Limb (tissue), 2 donors: Measurements from ENCODE around the gene APCDD1.
"Not testable (repeated sequence)": the region's sequence is repeated elsewhere in the genome, so short reads cannot be mapped to it uniquely, and the experiment has no call there.

Experiments used
- DNase-seq, 2 donors: peaks; one replicate each; pipeline ENCODE4 v3.0.0-alpha.2; 2016; ENCODE audit errors: extremely low spot score in 2 of 2

Gene APCDD1

DNA sequence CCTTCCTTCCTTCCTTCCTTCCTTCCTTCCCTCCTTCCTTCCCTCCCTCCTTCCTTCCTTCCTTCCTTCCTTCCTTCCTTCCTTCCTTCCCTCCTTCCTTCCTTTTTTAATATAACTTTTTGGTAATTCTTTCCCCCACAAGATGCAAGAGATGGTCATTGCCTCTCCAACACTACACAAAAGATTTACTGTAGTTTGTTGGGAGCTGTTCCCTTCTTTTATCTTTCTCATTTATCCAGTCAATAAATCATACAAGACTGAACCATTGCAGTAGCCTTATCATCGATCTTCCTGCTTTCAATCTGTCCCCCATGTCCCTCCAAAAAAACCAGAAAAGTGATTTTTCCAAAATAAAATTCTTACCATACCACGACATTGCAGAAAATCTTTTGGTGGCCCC, 8.2 kb downstream of the APCDD1 start:
- no peak for DNase-seq

GRCh38 chr18:10463096-10463495, 8.7 kb downstream of the APCDD1 start:
- no peak for DNase-seq

DNA sequence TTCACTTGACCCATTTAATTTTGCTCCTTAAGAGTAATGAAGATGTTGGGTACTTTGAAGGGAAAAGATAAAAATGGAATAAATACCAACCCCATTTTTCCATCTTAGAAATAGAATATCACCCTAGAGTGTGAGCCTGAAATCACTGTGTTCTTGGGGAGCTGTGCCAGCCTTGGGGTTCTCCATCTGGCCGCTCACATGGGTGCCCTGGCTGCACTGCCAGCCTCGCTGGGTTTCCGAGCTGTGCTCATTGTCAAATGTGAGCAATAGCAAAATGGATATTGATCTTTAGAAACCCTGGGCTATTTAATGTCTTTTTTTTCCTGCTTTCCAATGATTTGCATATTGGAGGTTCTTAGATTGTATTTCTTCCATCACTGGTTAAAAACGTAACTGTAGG, 9.3 kb downstream of the APCDD1 start:
- DNase-seq: no peak

DNA sequence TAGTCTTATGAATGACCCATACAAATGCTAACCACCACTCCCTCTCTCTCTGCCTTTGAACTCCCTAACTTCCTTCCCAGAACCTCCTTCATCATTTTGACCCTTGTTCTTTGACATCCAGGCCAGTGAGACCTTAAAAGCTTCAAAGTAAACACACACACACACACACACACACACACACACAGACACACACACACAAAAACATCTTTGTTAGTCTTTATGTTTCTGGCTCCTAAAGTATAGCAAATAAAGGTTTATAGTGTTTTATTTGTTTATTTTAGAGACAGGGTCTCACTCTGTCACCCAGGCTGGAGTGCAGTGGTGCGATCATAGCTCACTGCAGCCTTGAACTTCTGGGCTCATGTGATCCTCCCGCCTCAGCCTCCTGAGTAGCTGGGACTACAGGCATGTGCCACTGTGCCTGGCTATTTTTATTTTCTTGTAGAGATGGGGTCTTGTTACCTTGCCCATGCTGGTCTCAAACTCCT, 9.8 kb downstream of the APCDD1 start:
- not testable (repeated sequence) for DNase-seq

DNA sequence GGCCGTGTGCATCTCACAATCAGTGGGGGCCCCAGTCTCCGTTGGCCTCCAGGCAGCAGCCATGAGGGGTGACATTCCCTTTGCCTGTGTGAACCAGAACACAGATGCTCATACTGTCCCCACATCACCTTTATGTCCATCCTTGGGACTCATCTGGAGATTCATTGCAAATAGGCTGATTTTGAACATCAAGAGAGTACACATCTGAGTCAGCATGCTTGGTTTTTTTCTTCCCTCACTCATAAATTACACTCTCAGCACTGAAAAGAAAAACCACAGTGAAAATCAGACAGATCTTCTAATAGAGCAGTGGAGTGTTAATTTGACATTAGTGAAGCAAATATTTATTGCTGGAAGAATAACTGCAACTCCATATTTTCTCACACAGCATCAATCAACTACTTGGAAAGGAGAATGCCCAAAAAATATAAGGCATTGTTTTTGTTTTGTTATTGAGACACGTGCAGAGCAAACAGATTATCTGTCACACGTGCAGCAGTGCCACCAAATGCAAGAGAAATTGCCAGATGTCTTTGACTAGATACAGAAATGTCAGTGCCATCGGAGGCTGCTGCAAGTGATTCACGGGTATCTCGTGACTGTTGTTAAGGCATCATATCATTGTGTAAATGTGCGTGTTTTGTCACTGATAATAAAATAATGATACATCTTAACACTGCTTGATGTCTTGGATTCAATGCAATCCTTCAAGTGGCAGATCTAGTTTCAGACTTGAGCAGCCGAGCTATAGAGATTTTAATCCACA, 10.9 kb downstream of the APCDD1 start:
- DNase-seq: no peak

GRCh38 chr18:10470429-10470828, 16.0 kb downstream of the APCDD1 start:
- no peak for DNase-seq

DNA sequence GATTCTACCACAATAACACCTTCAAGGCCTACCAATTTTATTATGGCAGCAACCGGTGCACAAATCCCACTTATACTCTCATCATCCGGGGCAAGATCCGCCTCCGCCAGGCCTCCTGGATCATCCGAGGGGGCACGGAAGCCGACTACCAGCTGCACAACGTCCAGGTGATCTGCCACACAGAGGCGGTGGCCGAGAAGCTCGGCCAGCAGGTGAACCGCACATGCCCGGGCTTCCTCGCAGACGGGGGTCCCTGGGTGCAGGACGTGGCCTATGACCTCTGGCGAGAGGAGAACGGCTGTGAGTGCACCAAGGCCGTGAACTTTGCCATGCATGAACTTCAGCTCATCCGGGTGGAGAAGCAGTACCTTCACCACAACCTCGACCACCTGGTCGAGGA, 17.1 kb downstream of the APCDD1 start:
- no peak for DNase-seq

DNA sequence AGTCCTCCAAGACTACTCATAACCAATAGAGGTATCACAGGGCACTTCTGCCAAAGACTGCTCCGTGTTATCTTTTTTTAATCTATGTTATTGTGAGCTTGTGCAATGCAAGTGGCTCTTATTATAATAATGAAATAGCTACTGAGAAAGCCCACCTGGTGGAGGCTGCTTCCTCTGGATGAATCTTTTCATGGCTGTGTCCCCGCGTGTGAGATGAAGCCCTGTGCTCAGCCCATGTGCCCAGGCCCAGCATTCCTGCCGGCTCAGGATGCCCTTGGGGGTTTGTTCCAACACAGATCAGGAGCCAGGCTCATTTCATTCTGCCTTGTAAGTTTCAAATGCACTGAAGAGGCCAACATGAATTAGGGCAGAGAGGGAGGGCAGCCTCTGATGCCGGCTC, 18.7 kb downstream of the APCDD1 start:
- no peak for DNase-seq

- DNase-seq: no peak
Measured at GRCh38 chr18:10474309-10474708, 19.9 kb downstream of the APCDD1 start.

- DNase-seq: no peak
Measured at GRCh38 chr18:10475276-10475653, 20.8 kb downstream of the APCDD1 start.

DNA sequence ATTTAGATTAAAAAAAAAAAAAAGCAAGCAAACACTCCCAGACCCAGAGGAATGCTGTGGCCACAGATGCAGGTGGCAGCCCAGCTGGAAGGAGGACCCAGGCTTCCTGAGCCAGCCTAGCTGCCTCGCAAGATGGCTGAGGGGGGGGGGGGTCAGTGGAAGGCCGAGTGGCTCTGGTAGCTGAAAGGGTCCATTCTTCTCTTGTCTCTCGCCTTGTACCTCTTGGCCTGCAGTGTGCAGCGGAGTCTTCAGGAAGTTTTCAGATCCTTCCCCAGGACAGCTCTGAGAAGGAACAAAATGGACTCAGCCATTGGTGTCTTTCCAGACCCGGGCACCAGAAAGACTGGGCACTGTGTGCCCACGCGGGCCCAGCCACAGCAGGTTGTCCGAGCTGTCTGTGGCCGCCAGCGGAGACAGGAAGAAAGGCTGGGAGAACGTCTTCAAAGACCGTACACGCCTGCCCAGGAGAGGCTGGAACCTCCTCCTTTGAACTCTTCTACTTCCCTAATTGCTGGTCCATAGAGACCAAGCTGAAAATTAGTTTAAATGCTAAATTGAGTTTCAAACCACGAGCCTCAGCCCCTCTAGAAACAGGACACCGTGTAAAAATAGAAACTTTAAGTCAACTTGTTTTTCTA, 21.3 kb downstream of the APCDD1 start:
- no peak for DNase-seq

DNA sequence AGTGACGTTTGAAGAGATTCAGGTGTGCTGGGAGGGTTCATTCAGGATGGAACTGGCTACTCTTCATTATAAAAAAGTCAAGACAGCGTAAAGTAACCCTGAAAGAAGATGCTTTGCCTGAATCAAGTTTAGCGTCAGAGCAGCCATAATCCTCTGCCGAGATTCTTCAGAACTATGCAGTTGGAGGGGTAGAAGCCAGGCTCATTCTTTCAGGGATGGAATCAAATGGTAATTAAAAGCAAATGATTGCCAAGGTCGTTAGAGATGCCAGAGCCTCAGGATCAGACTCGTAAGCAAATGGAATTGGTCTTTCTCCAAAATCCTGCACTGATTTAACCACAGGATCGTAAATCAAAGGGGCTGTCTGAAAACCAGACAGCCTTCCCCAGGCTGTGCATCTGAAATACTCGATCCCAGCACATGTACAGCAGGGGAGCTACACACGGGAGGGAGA, 21.9 kb downstream of the APCDD1 start:
- DNase-seq: peak in 1 of 2 donors; percentile 33

GRCh38 chr18:10477121-10477862, 22.9 kb downstream of the APCDD1 start:
- no peak for DNase-seq

- no peak for DNase-seq
Measured at GRCh38 chr18:10477863-10478260, 23.4 kb downstream of the APCDD1 start.

- DNase-seq: no peak
Measured at GRCh38 chr18:10481831-10482230, 27.4 kb downstream of the APCDD1 start.

DNA sequence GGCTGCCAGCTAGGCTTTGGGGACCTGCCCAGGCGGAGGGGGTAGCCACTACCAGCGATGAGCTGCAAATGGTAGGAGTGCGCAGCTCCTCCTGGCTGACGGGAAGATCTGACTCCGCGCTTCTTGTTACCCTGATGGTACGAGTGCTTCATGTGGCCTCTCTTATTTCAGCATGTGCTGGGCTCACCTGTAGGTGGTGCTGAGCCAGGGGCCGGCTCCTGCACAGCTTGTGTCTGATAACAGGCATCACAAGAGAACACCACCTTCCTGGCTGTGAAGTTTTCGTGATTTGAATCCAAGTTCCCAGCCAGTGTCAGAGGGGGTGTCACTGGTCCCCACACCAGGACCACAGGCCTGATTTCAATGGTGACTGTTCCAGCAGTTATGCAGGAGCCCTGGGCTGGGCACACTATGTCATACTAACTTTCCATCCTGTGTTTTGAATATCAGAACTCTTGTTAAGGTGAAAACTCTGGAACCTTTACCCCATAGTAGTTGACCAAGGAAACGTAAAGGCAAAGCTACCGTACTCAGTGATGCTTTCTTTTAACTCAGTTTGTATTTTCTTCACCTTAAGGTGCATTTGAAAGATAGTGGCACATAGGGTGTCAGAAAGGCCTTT, 28.0 kb downstream of the APCDD1 start:
- DNase-seq: no peak

DNA sequence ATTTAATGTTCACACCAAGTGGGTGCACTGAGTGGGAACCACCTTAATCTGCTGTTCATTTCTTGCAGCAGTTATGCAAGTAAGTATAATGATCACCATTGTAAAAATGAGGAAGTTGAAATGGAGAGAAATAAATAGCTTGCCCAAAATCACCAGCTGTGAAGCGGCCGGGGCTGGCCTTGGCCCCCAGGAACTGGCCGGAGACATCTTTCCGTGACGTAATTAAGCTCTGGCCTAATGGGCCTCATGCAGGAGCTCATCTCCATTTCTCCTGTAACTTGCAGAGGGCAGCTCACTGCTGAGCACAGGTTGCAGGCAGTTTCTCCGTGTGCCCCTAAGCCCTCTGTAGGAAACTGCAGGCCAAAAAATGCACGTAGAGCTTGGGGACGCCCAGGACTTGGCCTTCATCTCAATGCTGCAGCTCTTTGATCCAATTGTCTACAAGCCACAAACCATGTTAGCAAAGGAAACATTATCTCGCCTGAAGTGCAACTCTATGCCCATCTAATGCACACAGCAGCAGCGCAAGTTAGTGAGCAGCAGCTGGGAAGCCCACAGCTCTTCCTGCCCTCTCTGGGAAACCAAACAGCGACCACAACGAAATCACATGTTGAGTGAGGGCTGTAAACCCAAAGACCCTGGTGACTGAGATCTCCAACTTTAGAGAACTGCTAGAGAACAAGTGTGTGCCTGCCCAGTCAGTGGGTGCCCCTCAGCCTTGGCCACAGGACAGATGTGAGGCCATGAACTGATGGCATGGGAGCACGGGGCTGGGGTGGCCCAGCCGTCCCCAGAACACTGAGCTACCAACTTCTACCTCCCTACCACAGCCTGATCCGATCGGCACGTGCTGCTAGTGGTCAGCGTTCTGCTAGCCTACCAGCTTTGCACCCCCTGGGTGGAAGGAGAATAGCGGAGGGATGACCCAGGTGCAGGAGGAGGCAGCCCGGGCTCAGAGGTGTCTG, 28.8 kb downstream of the APCDD1 start:
- no peak for DNase-seq

DNA sequence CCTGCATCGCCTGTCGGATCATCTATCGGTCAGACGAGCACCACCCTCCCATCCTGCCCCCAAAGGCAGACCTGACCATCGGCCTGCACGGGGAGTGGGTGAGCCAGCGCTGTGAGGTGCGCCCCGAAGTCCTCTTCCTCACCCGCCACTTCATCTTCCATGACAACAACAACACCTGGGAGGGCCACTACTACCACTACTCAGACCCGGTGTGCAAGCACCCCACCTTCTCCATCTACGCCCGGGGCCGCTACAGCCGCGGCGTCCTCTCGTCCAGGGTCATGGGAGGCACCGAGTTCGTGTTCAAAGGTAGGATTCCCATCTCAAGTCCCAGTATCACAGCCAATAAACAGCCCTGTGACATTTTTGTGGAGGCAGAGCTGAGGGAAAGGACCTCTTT, 31.0 kb downstream of the APCDD1 start:
- DNase-seq: no peak

DNA sequence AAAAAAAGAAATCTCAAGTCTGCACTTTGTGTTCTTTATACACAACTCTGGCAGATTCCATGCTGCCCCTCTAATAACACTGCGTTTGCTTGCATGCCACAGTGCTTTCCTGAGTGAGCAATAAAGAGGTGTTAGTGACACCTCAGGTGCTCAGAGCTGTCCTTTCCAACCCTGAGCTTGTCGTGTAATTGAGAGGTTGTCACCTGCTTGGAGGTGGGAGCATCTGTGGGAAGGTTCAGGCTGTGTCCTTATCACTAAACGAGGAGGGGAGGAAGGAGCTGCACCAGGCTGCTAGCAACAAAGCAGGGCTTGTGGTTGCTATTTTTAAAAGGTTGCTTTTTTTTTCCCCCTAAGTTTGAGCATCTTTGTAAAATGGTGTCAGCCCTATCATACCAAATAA, 31.9 kb downstream of the APCDD1 start:
- DNase-seq: no peak

GRCh38 chr18:10487154-10487553, 32.7 kb downstream of the APCDD1 start:
- DNase-seq: no peak

GRCh38 chr18:10488017-10488416, 33.6 kb downstream of the APCDD1 start:
- no peak for DNase-seq
